ENCODE data around the gene SLC43A1. TPM values are rescaled to one million over a fixed set of nuclear protein-coding genes. Genes with fewer than 3 reads are reported as not detected.

SLC43A1 gene
- total and polyA plus RNA-seq, 4 donors, result 85.6 to 171 (median 107) TPM

DNA sequence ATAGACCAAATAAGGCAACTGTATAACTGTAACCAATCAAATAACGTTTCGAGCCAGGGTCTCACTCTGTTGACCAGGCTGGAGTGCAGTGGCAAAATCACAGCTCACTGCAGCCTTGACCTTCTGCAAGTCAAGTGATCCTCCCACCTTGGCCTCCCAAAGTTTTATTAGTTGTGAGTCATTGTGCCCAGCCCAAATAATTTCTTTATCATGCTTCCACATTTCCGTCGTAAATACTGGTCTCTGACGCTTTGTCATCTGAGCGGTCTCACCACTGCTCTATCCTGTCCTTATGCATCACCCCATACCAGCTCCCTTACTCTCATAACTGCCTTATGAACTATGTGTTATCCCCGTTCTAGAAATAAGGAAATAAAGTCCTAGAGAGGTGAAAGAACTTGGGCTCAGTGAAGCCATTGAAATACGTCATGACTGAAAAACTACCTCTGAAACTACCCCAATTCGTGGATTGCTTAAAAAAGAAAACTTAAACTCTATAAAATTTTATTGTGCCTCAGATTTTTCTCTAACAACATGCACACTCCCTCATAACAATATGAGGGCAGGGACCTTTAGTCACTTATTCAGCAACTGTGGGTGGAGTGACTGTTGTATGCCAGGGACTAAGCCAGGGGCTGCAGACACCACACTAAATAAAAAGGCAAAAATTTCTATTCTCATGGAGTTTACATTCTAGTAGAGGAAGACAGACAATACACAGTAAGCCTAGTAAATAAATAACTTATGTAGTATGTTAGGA is 71.0 kb downstream of the SLC43A1 start:
- H3K27ac ChIP-seq (ENCODE audit: low read depth in 1 of 2, low read length in 2 of 2), result no peak overlapping the region
- no peak for DNase-seq (ENCODE audit: low spot score)
- H3K36me3 ChIP-seq (ENCODE audit: control insufficient read depth in 4 of 4, insufficient read depth in 3 of 4, low read depth in 1 of 4, low read length in 3 of 4), result no peaks in the 10 kb centered on the region
- H3K9ac ChIP-seq (ENCODE audit: low read depth in 1 of 2, low read length in 2 of 2), result no peak overlapping the region
- H3K4me3 ChIP-seq (ENCODE audit: low read depth in 1 of 3, low read length in 3 of 3), result no peak overlapping the region
- H3K27me3 ChIP-seq (ENCODE audit: control insufficient read depth in 4 of 4, insufficient read depth in 4 of 4, low read length in 3 of 4), result no peaks in the 10 kb centered on the region
- H3K4me1 ChIP-seq (ENCODE audit: control insufficient read depth in 4 of 4, insufficient read depth in 4 of 4, low read length in 3 of 4), result peaks cover 0 to 11% (median 6%) of the 10 kb centered on the region in 4 donors
- 85% methylated on average over 9 of the region's 9 CpGs for WGBS
- H3K9me3 ChIP-seq (ENCODE audit: control insufficient read depth in 4 of 4, low read length in 3 of 4), result no peaks in the 10 kb centered on the region
- TF ChIP-seq, protein P1, sequence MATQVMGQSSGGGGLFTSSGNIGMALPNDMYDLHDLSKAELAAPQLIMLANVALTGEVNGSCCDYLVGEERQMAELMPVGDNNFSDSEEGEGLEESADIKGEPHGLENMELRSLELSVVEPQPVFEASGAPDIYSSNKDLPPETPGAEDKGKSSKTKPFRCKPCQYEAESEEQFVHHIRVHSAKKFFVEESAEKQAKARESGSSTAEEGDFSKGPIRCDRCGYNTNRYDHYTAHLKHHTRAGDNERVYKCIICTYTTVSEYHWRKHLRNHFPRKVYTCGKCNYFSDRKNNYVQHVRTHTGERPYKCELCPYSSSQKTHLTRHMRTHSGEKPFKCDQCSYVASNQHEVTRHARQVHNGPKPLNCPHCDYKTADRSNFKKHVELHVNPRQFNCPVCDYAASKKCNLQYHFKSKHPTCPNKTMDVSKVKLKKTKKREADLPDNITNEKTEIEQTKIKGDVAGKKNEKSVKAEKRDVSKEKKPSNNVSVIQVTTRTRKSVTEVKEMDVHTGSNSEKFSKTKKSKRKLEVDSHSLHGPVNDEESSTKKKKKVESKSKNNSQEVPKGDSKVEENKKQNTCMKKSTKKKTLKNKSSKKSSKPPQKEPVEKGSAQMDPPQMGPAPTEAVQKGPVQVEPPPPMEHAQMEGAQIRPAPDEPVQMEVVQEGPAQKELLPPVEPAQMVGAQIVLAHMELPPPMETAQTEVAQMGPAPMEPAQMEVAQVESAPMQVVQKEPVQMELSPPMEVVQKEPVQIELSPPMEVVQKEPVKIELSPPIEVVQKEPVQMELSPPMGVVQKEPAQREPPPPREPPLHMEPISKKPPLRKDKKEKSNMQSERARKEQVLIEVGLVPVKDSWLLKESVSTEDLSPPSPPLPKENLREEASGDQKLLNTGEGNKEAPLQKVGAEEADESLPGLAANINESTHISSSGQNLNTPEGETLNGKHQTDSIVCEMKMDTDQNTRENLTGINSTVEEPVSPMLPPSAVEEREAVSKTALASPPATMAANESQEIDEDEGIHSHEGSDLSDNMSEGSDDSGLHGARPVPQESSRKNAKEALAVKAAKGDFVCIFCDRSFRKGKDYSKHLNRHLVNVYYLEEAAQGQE (IDR thresholded peaks at IDR 0.05), result no peak
- no peak for TF ChIP-seq HNF4G (IDR thresholded peaks at IDR 0.05)
- no peak for TF ChIP-seq FOXA2 (IDR thresholded peaks at IDR 0.05)
- no peak for TF ChIP-seq SP1 (IDR thresholded peaks at IDR 0.05)
- no peak for TF ChIP-seq RXRA (IDR thresholded peaks at IDR 0.05)
- TF ChIP-seq, protein P2, sequence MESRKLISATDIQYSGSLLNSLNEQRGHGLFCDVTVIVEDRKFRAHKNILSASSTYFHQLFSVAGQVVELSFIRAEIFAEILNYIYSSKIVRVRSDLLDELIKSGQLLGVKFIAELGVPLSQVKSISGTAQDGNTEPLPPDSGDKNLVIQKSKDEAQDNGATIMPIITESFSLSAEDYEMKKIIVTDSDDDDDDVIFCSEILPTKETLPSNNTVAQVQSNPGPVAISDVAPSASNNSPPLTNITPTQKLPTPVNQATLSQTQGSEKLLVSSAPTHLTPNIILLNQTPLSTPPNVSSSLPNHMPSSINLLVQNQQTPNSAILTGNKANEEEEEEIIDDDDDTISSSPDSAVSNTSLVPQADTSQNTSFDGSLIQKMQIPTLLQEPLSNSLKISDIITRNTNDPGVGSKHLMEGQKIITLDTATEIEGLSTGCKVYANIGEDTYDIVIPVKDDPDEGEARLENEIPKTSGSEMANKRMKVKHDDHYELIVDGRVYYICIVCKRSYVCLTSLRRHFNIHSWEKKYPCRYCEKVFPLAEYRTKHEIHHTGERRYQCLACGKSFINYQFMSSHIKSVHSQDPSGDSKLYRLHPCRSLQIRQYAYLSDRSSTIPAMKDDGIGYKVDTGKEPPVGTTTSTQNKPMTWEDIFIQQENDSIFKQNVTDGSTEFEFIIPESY (IDR thresholded peaks at IDR 0.05), result no peak
- no peak for TF ChIP-seq TAF1 (conservative IDR thresholded peaks at IDR 0.05)
- TF ChIP-seq, protein P3, sequence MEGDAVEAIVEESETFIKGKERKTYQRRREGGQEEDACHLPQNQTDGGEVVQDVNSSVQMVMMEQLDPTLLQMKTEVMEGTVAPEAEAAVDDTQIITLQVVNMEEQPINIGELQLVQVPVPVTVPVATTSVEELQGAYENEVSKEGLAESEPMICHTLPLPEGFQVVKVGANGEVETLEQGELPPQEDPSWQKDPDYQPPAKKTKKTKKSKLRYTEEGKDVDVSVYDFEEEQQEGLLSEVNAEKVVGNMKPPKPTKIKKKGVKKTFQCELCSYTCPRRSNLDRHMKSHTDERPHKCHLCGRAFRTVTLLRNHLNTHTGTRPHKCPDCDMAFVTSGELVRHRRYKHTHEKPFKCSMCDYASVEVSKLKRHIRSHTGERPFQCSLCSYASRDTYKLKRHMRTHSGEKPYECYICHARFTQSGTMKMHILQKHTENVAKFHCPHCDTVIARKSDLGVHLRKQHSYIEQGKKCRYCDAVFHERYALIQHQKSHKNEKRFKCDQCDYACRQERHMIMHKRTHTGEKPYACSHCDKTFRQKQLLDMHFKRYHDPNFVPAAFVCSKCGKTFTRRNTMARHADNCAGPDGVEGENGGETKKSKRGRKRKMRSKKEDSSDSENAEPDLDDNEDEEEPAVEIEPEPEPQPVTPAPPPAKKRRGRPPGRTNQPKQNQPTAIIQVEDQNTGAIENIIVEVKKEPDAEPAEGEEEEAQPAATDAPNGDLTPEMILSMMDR (IDR thresholded peaks at IDR 0.05; ENCODE audit: low read depth, low read length, missing input control), result no peak
- TF ChIP-seq, protein P4, sequence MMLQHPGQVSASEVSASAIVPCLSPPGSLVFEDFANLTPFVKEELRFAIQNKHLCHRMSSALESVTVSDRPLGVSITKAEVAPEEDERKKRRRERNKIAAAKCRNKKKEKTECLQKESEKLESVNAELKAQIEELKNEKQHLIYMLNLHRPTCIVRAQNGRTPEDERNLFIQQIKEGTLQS (IDR thresholded peaks at IDR 0.05), result no peak
- no peak for TF ChIP-seq HNF4A (conservative IDR thresholded peaks at IDR 0.05)
- TF ChIP-seq MAX (IDR thresholded peaks at IDR 0.05), result no peak
- no peak for TF ChIP-seq EGR1 (IDR thresholded peaks at IDR 0.05; ENCODE audit: low read depth in 2 of 2)
- no peak for TF ChIP-seq JUND (IDR thresholded peaks at IDR 0.05)
- TF ChIP-seq FOXA1 (IDR thresholded peaks at IDR 0.05), result no peak
- TF ChIP-seq GABPA (IDR thresholded peaks at IDR 0.05 in 1 of 2, conservative IDR thresholded peaks at IDR 0.05 in 1 of 2), result no peak

Measured in liver (tissue), 9 donors.